GM20000 (cell line): ENCODE results near the gene SLC25A18.

Experiments used
- DNase-seq: peaks from one replicate; pipeline ENCODE4 v3.0.0; 2012; ENCODE audit warnings: low spot score
- CTCF ChIP-seq: IDR thresholded peaks from 2 replicates; pipeline ENCODE4 v1.5.1; 2012; ENCODE audit warnings: mild to moderate bottlenecking, control low read depth; ENCODE audit errors: extremely low read depth, missing control alignments

The SLC25A18 gene

GRCh38 chr22:17590586-17590985 is 27.3 kb downstream of the SLC25A18 start:
- DNase-seq, result no peak
- TF ChIP-seq CTCF, result no peak

GRCh38 chr22:17592201-17592600 is 28.9 kb downstream of the SLC25A18 start:
- no peak for DNase-seq
- no peak for TF ChIP-seq CTCF

- no peak for DNase-seq
- no peak for TF ChIP-seq CTCF
These were observed 32.9 kb downstream of the SLC25A18 start for GRCh38 chr22:17596226-17596625.

- TF ChIP-seq CTCF, result no peak
- no peak for DNase-seq
These were observed 33.9 kb downstream of the SLC25A18 start for GRCh38 chr22:17597217-17597616.

GRCh38 chr22:17598318-17598717 is 35.0 kb downstream of the SLC25A18 start:
- TF ChIP-seq CTCF, result no peak

GRCh38 chr22:17601031-17601430 is 37.7 kb downstream of the SLC25A18 start:
- no peak for DNase-seq
- no peak for TF ChIP-seq CTCF

More at GRCh38 chr22:17598318-17598717, 35.0 kb downstream of the SLC25A18 start:
- DNase-seq, result no peak

- TF ChIP-seq CTCF, result no peak
These were observed 40.4 kb downstream of the SLC25A18 start for GRCh38 chr22:17603668-17604067.

More at GRCh38 chr22:17603668-17604067, 40.4 kb downstream of the SLC25A18 start:
- no peak for DNase-seq
